Panc1 (cell line): ENCODE results near the gene SMIM10L1.

ENCODE experiments used
- CTCF ChIP-seq: fragments of 450-650 bp; IDR thresholded peaks from 2 replicates; pipeline ENCODE4 v1.5.1; 2017; ENCODE audit warnings: mild to moderate bottlenecking
- SIN3A ChIP-seq: IDR thresholded peaks from 2 replicates; pipeline ENCODE4 v1.6.1; 2012; ENCODE audit warnings: low read depth, mild to moderate bottlenecking, low read length, moderate library complexity, borderline replicate concordance; ENCODE audit not compliant: insufficient read depth
- TF ChIP-seq, protein P1 (sequence below), 2 experiments: IDR thresholded peaks; 2 replicates each; pipeline ENCODE4 v1.6.1; 2011 to 2012; ENCODE audit warnings: low read depth in 2 of 2, control low read depth in 1 of 2, low read length in 1 of 2, mild to moderate bottlenecking in 1 of 2, moderate library complexity in 1 of 2; ENCODE audit not compliant: insufficient read depth in 1 of 2

GRCh38 chr12:11130382-11130781, 40.6 kb upstream of the SMIM10L1 start:
- no peak for TF ChIP-seq SIN3A
- TF ChIP-seq CTCF = no peak
- TF ChIP-seq, protein P1, sequence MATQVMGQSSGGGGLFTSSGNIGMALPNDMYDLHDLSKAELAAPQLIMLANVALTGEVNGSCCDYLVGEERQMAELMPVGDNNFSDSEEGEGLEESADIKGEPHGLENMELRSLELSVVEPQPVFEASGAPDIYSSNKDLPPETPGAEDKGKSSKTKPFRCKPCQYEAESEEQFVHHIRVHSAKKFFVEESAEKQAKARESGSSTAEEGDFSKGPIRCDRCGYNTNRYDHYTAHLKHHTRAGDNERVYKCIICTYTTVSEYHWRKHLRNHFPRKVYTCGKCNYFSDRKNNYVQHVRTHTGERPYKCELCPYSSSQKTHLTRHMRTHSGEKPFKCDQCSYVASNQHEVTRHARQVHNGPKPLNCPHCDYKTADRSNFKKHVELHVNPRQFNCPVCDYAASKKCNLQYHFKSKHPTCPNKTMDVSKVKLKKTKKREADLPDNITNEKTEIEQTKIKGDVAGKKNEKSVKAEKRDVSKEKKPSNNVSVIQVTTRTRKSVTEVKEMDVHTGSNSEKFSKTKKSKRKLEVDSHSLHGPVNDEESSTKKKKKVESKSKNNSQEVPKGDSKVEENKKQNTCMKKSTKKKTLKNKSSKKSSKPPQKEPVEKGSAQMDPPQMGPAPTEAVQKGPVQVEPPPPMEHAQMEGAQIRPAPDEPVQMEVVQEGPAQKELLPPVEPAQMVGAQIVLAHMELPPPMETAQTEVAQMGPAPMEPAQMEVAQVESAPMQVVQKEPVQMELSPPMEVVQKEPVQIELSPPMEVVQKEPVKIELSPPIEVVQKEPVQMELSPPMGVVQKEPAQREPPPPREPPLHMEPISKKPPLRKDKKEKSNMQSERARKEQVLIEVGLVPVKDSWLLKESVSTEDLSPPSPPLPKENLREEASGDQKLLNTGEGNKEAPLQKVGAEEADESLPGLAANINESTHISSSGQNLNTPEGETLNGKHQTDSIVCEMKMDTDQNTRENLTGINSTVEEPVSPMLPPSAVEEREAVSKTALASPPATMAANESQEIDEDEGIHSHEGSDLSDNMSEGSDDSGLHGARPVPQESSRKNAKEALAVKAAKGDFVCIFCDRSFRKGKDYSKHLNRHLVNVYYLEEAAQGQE (IDR thresholded peaks at IDR 0.05; ENCODE audit: insufficient read depth in 1 of 2, low read depth in 2 of 2, low read length in 1 of 2) = no peak
